GM19043 (cell line): ENCODE measurements around the gene MYPN.
"Not testable (repeated sequence)": the region's sequence is repeated elsewhere in the genome, so short reads cannot be mapped to it uniquely, and the experiment has no call there.

Experiments used
- ATAC-seq: cut with Tn5 transposase; IDR thresholded peaks from one replicate; pipeline ENCODE4 v1.9.1; 2021; ENCODE audit warnings: low read depth; ENCODE audit not compliant: unreplicated experiment

MYPN gene

DNA sequence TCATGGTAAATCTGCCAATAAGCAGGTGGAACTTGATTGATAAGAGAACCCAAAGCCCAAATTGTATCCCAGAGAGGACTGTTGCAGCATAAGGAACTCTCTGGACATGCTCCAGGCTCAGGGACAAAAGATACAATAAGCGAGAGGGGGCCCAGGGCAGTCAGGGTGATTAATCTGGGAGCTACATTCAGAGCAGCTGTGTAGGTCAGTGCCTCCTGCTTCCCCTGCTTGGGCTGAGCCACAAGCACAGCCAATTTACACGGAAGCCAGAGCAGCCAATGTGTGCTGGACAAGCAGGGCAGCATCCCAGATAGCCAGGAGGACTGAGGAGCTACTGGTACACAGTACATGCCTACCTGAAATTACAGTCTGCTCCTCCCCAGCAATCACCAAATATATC is 24.2 kb downstream of the MYPN start:
- no peak for ATAC-seq

DNA sequence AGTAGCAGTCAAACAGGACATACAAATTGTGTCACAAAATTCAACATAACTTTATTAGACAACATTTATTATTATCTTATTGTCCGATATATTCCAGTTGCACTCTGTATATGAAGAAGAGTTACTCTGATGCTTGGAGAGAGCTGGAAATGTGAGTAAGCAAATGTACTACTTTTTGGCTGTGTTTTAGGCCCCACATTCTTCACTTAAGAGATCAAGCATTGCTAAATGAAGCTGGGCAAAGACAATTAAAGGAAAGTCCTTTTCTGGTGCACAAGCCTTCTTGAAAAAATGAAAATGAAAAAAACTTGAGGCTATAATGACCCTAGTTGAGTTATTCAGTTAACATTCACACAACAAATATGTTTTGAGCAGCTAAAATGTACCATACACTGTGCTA is 26.1 kb downstream of the MYPN start:
- ATAC-seq: no peak

- no peak for ATAC-seq
Measured at GRCh38 chr10:68135922-68136792, 26.9 kb downstream of the MYPN start.

DNA sequence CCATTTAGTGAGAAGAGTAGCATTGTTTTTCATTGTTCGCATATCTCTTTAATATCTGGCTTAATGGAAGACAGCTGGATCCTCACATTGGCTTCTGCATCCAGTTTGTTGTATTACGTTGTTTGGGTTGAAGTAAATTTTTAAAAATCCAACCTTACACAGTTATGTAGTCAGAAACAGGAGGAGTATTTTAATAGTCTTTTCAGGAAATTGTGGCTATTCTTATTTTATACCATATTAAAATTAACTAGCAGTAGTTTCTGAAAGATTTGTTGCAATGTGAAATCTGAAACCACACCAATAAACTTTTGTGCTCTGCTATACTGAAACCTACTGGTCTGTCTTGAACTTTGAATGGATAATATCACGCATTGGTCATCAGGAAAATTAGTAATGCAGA is 27.9 kb downstream of the MYPN start:
- ATAC-seq: no peak

DNA sequence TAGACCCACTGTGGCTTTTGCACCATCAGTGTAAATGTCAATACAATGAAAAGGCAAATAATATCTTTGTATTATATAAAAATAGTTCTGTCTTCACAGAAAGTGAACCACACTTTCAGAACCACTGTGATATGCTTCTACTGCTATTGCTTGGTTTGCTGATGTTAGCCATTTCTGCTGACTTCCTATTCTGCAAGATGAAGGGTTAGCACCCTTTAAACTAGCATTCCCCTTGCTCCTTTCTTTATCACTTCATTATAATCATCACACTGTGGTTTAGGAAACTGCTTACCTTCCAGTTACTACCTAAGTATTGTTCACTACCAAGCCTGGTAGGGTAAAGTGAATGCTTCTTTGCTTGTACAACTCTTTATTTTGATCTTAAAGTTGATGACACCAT is 29.2 kb downstream of the MYPN start:
- ATAC-seq: no peak

- no peak for ATAC-seq
Measured at GRCh38 chr10:68139448-68140272, 30.4 kb downstream of the MYPN start.

GRCh38 chr10:68142761-68143160 is 33.5 kb downstream of the MYPN start:
- no peak for ATAC-seq

GRCh38 chr10:68144709-68145108 is 35.4 kb downstream of the MYPN start:
- no peak for ATAC-seq

DNA sequence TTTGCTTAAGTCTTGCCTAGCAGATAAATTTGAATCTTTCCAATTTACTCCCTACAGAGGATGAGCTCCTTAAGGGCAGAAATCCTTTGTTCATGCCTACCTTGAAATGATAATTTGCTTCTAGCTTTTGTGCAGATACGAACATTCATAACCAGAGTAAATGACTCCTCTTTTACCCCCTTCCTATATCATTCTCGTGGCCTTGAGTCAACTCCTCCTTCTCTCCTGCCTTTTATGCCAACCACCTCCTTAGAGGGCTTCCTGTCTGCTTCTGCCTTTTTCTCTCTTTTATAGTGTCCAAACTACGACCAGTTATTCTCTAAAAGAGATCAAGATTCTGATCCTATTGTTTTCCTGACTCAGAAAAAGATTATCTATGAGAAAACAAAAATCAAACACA is 36.4 kb downstream of the MYPN start:
- ATAC-seq: no peak

DNA sequence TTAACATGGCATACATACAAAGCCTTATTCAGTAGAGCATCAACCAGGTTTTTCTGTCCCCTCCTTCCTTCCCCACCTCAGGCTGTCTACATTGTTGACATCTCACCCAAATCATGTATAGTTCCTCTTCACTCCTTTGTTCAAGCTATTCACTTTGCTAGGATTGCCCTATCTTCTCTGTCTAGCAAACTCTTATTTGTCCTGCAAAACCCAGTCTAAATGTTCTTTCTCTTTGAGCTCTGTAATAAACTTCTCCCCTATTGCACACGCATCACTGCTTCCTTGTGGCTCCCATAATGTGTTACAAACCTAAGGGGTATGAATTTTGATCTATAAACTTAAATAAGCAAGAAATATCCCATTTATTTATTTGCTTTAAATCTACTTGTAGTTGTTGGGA is 36.8 kb downstream of the MYPN start:
- ATAC-seq: no peak

DNA sequence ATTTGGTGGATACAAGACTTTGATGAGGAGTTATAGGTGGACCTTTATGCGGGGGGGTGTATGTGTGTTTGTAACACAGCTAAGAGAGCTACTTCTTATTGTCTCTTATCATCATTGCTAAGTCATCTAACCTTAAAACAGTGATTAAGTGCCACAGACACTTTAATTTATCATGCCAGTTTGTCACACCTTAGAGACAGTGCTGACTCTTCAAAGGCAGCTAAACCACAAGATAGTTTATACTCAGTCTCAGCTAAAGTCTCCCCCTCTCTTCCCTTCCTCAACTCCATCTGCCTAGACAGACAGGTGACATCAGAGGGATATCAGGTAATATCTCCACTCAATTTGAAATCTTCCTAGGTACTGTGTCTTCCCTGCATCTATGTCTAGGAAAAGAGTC is 42.2 kb downstream of the MYPN start:
- ATAC-seq: no peak

DNA sequence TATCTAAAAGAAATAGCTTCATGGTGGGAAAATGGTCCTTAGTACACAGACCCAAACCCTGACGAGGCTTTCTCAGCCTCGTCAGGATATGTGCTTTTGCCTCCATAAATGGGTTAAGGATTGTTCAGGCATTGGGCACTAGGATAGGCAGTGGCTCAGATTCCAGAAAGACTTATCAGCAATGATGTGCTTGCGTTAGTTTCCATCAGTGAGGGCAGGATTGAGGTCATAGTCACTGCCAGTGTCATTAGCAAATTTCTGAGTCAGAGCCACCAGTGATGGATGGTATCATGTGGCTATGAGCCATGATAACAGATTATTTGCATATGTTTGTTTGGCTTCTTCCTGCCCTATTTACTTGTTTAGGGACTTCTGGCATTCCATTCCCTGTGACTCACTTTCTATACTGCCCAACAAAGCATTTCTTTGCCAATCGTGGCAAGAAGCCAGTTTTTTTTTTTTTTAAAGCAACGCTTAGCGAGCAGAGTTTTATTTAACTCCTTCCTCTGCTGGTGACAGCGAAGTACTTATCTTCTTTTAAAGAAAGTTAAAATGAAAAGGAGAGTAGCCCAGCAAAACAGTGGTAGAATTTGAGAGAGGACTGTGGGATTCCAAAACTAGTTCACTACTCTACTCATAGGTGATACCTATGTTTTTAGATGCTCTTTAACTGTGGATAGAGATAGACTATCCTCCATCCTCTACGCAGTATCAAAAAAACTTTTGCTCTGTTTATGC is 44.4 kb downstream of the MYPN start:
- no peak for ATAC-seq

GRCh38 chr10:68154211-68154497 is 44.9 kb downstream of the MYPN start:
- ATAC-seq: no peak

DNA sequence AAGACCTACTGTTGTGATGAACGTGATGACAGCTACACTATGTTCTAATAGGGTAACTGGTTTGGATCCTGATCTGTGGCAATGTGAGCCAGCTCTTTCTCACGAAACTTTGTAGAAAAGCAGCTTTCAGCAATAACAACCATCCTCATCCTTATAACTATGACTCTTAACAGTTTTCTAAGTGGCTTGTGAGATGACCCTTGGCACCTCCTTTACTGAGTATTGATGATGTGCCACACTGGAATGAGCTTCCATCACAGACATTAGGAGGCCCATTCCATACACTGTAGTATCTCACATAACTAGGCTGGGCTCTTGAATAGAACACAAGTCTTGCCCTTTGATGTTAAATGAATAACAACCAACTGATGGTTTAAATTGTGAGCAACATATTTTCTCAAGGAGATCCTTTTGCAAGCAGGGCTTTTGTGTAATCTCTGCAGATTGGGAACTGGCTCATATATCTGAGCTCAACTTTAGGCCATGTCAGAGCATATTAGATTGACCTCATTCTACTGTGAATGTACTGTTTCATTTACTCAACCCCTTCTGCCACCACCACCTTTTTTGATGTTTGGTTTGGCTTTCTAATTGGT is 46.4 kb downstream of the MYPN start:
- ATAC-seq: no peak

GRCh38 chr10:68156373-68157185 is 47.3 kb downstream of the MYPN start:
- ATAC-seq: no peak

DNA sequence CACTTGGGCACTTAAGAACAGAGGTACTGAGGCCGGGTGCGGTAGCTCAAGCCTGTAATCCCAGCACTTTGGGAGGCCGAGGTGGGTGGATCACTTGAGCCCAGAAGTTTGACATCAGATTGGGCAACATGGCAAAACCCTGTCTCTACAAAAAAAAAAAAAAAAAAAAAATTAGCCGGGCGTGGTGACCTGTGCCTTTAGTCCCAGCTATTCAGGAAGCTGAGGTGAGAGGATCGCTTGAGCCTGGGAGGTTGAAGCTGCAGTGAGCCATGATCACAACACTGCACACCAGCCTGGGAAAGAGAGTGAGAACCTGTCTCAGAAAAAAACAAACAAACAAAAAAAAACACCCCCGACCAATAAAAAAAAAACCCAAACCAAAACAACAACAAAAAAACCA is 48.2 kb downstream of the MYPN start:
- ATAC-seq: not testable (repeated sequence)

- ATAC-seq: no peak
Measured at GRCh38 chr10:68158031-68158430, 48.7 kb downstream of the MYPN start.

GRCh38 chr10:68163735-68164134 is 54.4 kb downstream of the MYPN start:
- ATAC-seq: peak; percentile 97

DNA sequence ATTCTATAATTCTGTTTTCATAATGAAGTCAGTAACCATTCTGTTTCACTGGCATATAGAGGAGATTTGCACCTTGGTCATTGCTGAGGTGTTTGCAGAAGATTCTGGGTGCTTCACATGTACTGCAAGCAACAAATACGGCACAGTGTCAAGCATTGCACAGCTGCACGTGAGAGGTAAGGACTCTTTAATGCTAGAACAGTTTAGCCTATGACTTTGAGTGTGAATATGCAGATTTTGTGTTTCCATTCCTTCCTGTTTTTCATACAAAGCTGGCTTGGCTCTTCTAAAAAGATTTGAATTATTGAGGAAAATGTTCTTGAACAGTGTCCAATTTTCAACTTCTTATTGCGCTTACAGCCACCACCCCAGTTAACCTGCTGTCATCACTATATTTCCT is 56.4 kb downstream of the MYPN start:
- ATAC-seq: no peak
